IMR-90 (cell line): ENCODE results near the gene TGFBR1. TPM values are rescaled to one million over a fixed set of nuclear protein-coding genes. Genes with fewer than 3 reads are reported as not detected.

Source experiments
- ATAC-seq: fragments of 200-7000 bp; cut with Tn5 transposase; 2 replicates; pipeline ENCODE4 v1.9.1; 2020; ENCODE audit warnings: low read depth, mild to moderate bottlenecking, moderate library complexity
- BruUV-seq: library from RNA; stranded (reverse); fragments of 400-500 nt; replicated peaks from 2 replicates; lab custom pipeline; 2021; lab: Mats Ljungman, UMichigan
- CTCF ChIA-PET: fragments of 300-600 bp; formaldehyde crosslinking; extraction: SDS; loops from one replicate; lab custom pipeline; 2021; ENCODE audit warnings: antibody characterized with exemption; lab: Yijun Ruan, JAX
- POLR2A ChIA-PET: fragments of 300-600 bp; sonication (Branson Sonifier 250); formaldehyde crosslinking; loops from one replicate; lab custom pipeline; 2022; ENCODE audit warnings: antibody characterized with exemption; ENCODE audit not compliant: unreplicated experiment; lab: Charles Lee
- DNase-seq: peaks from one replicate; pipeline ENCODE4 v3.0.0; 2013
- H2AFZ ChIP-seq: replicated peaks from 2 replicates; pipeline ENCODE3; 2013; ENCODE audit warnings: low read length, mild to moderate bottlenecking; ENCODE audit not compliant: poor library complexity
- H2AK5ac ChIP-seq: 2 replicates; pipeline ENCODE4 v1.6.1; 2013; ENCODE audit warnings: low read depth, low read length, inconsistent platforms
- H2AK9ac ChIP-seq: replicated peaks from 2 replicates; pipeline ENCODE3; 2013; ENCODE audit warnings: mild to moderate bottlenecking, low read depth, low read length, moderate library complexity; ENCODE audit not compliant: poor library complexity
- H2BK120ac ChIP-seq: 2 replicates; pipeline ENCODE4 v1.6.1; 2013; ENCODE audit warnings: low read depth, low read length, inconsistent platforms
- H2BK15ac ChIP-seq: 3 replicates; pipeline ENCODE4 v1.6.1; 2013; ENCODE audit warnings: low read depth, low read length, inconsistent platforms
- H2BK20ac ChIP-seq: 2 replicates; pipeline ENCODE4 v1.6.1; 2013; ENCODE audit warnings: low read depth, mild to moderate bottlenecking, inconsistent platforms, low read length, moderate library complexity
- H2BK5ac ChIP-seq: 2 replicates; pipeline ENCODE4 v1.6.1; 2013; ENCODE audit warnings: mild to moderate bottlenecking, low read depth, low read length, inconsistent platforms; ENCODE audit not compliant: poor library complexity, severe bottlenecking
- H3K14ac ChIP-seq: replicated peaks from 2 replicates; pipeline ENCODE4 v1.6.1; 2013; ENCODE audit warnings: low read depth, low read length, inconsistent platforms
- H3K18ac ChIP-seq: 2 replicates; pipeline ENCODE4 v1.6.1; 2013; ENCODE audit warnings: low read depth, low read length, control low read depth
- H3K23ac ChIP-seq: 2 replicates; pipeline ENCODE4 v1.6.1; 2013; ENCODE audit warnings: low read depth, low read length, inconsistent platforms
- H3K27ac ChIP-seq: 2 replicates; pipeline ENCODE4 v1.5.1; 2013; ENCODE audit warnings: mild to moderate bottlenecking, control low read depth, low read length; ENCODE audit not compliant: insufficient read depth
- H3K27me3 ChIP-seq: 2 replicates; pipeline ENCODE4 v1.6.1; 2013; ENCODE audit warnings: low read length; ENCODE audit not compliant: control insufficient read depth, insufficient read depth
- H3K36me3 ChIP-seq: 2 replicates; pipeline ENCODE4 v1.6.1; 2013; ENCODE audit warnings: low read length, mixed read lengths; ENCODE audit not compliant: control insufficient read depth, insufficient read depth
- H3K4ac ChIP-seq: 2 replicates; pipeline ENCODE4 v1.6.1; 2013; ENCODE audit warnings: low read depth, low read length, inconsistent platforms
- H3K4me1 ChIP-seq: 2 replicates; pipeline ENCODE4 v1.6.1; 2013; ENCODE audit warnings: low read length, mixed read lengths; ENCODE audit not compliant: control insufficient read depth, insufficient read depth
- H3K4me2 ChIP-seq: 2 replicates; pipeline ENCODE4 v1.6.1; 2013; ENCODE audit warnings: low read depth, mild to moderate bottlenecking, control low read depth, low read length, moderate library complexity
- H3K4me3 ChIP-seq: 2 replicates; pipeline ENCODE4 v1.5.1; 2013; ENCODE audit warnings: low read depth, mild to moderate bottlenecking, control low read depth, low read length, moderate library complexity; ENCODE audit not compliant: insufficient read depth
- H3K56ac ChIP-seq: 2 replicates; pipeline ENCODE4 v1.6.1; 2013; ENCODE audit warnings: low read length, inconsistent platforms; ENCODE audit not compliant: insufficient read depth; ENCODE audit errors: extremely low read depth
- H3K79me1 ChIP-seq, 2 experiments: 2 replicates each; pipeline ENCODE4 v1.6.1; 2013; ENCODE audit warnings: low read length in 2 of 2, inconsistent platforms in 1 of 2, low read depth in 1 of 2
- H3K9ac ChIP-seq: 2 replicates; pipeline ENCODE4 v1.6.1; 2013; ENCODE audit warnings: low read depth, low read length, control low read depth
- H3K9me1 ChIP-seq: 2 replicates; pipeline ENCODE4 v1.6.1; 2013; ENCODE audit warnings: low read length, inconsistent platforms; ENCODE audit not compliant: insufficient read depth
- H3K9me3 ChIP-seq: 2 replicates; pipeline ENCODE4 v1.6.1; 2013; ENCODE audit warnings: low read length; ENCODE audit not compliant: control insufficient read depth, insufficient read depth
- H4K20me1 ChIP-seq: 2 replicates; pipeline ENCODE4 v1.6.1; 2013; ENCODE audit warnings: low read length, inconsistent platforms; ENCODE audit not compliant: insufficient read depth
- H4K5ac ChIP-seq: 2 replicates; pipeline ENCODE4 v1.6.1; 2013; ENCODE audit warnings: mild to moderate bottlenecking, low read depth, low read length, control low read depth
- H4K8ac ChIP-seq, 2 experiments: 2 replicates each; pipeline ENCODE4 v1.6.1; 2013; ENCODE audit warnings: low read depth in 2 of 2, low read length in 2 of 2, control low read depth in 1 of 2, inconsistent platforms in 1 of 2
- H4K91ac ChIP-seq: 2 replicates; pipeline ENCODE4 v1.6.1; 2013; ENCODE audit warnings: low read depth, low read length, inconsistent platforms; ENCODE audit not compliant: insufficient read depth
- CEBPB ChIP-seq: IDR thresholded peaks from 2 replicates; pipeline ENCODE4 v1.6.1; 2012; ENCODE audit warnings: low read depth, low read length, improper control_type of control experiment
- MXI1 ChIP-seq: IDR thresholded peaks from 2 replicates; pipeline ENCODE4 v1.6.1; 2012; ENCODE audit warnings: low read depth, mild to moderate bottlenecking, low read length, moderate library complexity, borderline replicate concordance
- RCOR1 ChIP-seq: IDR thresholded peaks from 2 replicates; pipeline ENCODE4 v1.6.1; 2012; ENCODE audit warnings: mild to moderate bottlenecking, low read length, improper control_type of control experiment; ENCODE audit not compliant: insufficient replicate concordance
- SMC3 ChIP-seq: fragments of 150-350 bp; IDR thresholded peaks from 2 replicates; pipeline ENCODE4 v1.6.1; 2016; ENCODE audit warnings: low read depth, mild to moderate bottlenecking, antibody characterized with exemption, low read length, moderate library complexity
- WGBS, 2 experiments: methylation state at CpG; one replicate each; pipeline versions ENCODE4 v1.1.5 to v1.1.7; 2013; ENCODE audit warnings: missing lambda C conversion rate in 2 of 2; ENCODE audit not compliant: insufficient read length in 1 of 2; ENCODE audit errors: extremely low coverage in 2 of 2; 5-methylcytosine and 5-hydroxymethylcytosine counted together
- dilution Hi-C: fragments of 300-500 bp; cut with HindIII; formaldehyde crosslinking; loops from one replicate; pipeline ENCODE4 v1.14.3; 2018; ENCODE audit warnings: low sequenced_read_pairs; ENCODE audit not compliant: unreplicated experiment
- in situ Hi-C: fragments of 300-500 bp; cut with MboI; formaldehyde crosslinking; loops from 3 replicates; pipeline ENCODE4 v1.14.3; 2019; ENCODE audit warnings: low sequenced_read_pairs, inconsistent platforms, mixed read lengths
- intact Hi-C: fragments of 100-400 bp; cut with micrococcal nuclease; formaldehyde crosslinking; loops from 2 replicates; pipeline ENCODE4 v1.10.0; 2022
- polyA plus RNA-seq, 3 experiments: library from polyadenylated mRNA; depleted of rRNA; stranded (reverse); fragments of >200 nt; gene quantifications; 2 replicates each; pipeline ENCODE4 v1.2.3, GENCODE V29; 2012; ENCODE audit warnings: low replicate concordance in 1 of 3
- total RNA-seq: library from RNA; depleted of rRNA; stranded (reverse); fragments of >200 nt; gene quantifications from 2 replicates; pipeline ENCODE4 v1.2.3, GENCODE V29; 2012
- TF ChIP-seq, protein P1 (sequence below): fragments of 150-350 bp; IDR thresholded peaks from 2 replicates; pipeline ENCODE4 v1.6.1; 2016; ENCODE audit warnings: low read depth, mild to moderate bottlenecking, low read length, moderate library complexity, borderline replicate concordance

The TGFBR1 gene
- total and polyA plus RNA-seq, 2 of the 4 experiments (the other 2 are of a cell fraction), result 15.1 to 75.3 TPM

DNA sequence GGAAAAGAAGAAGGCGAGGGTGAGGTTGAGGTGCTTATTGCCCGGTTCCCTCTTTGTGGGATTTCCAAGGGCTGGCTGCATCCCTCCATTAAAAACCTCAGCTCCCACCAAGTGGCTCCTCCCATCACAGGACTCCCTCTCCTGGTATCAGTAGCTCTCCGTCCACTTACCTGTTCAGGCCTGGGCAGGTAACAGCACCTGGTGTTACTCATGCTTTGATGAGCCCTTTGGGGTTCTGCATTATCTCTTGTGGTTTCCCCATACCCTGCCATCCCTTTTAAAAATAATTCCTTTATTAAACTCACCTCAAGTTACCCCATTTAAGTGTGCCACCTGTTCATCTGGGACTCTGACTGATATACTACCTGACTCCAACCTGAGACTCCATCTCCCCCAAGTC is 17.5 kb upstream of the TGFBR1 start:
- Histone ChIP-seq H2BK15ac (peak overlapping the region; percentile 76; the same call in 2 of the 3 replicates), H4K5ac (no peak overlapping the region), H3K36me3 (no peaks in the 10 kb centered on the region), H3K23ac (no peak overlapping the region), H3K18ac (no peak overlapping the region; the same call in 1 of the 2 replicates), H2BK20ac (no peak overlapping the region; the same call in 1 of the 2 replicates), H3K14ac (no peak overlapping the region), H3K4ac (peak overlapping the region; percentile 22; the same call in 1 of the 2 replicates), H3K27me3 (0 out of 2 replicates have a peak, but pooled peaks cover 3% of the 10 kb centered on the region), H3K4me2 (no peak overlapping the region), H3K9ac (no peak overlapping the region), H2BK5ac (no peak overlapping the region), H3K4me3 (no peak overlapping the region), H3K4me1 (peaks cover 12% of the 10 kb centered on the region), H3K56ac (no peak overlapping the region), H2AK9ac (no peak overlapping the region), H2AK5ac (peak overlapping the region; percentile 40; the same call in 1 of the 2 replicates), H4K91ac (peak overlapping the region; percentile 11; the same call in 1 of the 2 replicates), H3K27ac (no peak overlapping the region), H2AFZ (no peak overlapping the region), H4K8ac (no peak overlapping the region), H3K9me3 (peaks cover 4% of the 10 kb centered on the region), H4K20me1 (no peaks in the 10 kb centered on the region), H3K9me1 (peaks cover 12% of the 10 kb centered on the region), H2BK120ac (no peak overlapping the region), H3K79me1 (no peaks in the 10 kb centered on the region)
- TF ChIP-seq, protein P1, sequence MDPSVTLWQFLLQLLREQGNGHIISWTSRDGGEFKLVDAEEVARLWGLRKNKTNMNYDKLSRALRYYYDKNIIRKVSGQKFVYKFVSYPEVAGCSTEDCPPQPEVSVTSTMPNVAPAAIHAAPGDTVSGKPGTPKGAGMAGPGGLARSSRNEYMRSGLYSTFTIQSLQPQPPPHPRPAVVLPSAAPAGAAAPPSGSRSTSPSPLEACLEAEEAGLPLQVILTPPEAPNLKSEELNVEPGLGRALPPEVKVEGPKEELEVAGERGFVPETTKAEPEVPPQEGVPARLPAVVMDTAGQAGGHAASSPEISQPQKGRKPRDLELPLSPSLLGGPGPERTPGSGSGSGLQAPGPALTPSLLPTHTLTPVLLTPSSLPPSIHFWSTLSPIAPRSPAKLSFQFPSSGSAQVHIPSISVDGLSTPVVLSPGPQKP, result no peak
- no peak for TF ChIP-seq SMC3
- no peak for TF ChIP-seq RCOR1
- TF ChIP-seq MXI1, result no peak
- TF ChIP-seq CEBPB, result no peak
- DNase-seq, result no peak
- in situ Hi-C loops, result no loop called here
- no CpG with 5 or more reads among the region's 3 CpGs for WGBS, 2 experiments
- BruUV-seq, result no TSS peak
- CTCF ChIA-PET, result no interaction called here
- intact Hi-C loops, result loop anchor here (2.0 kb wide), 1 partner anchor 17 kb away; the partner anchor contains the start of gene TGFBR1
- dilution Hi-C loops, result no loop called here
- ATAC-seq, result no peak
- POLR2A ChIA-PET, result no interaction called here
